HCT116 (cell line): ENCODE data around the gene LCN15. TPM values are rescaled to one million over a fixed set of nuclear protein-coding genes. Genes with fewer than 3 reads are reported as not detected.

ENCODE experiments used
- ATAC-seq: fragments of 200-7000 bp; cut with Tn5 transposase; 2 replicates; pipeline ENCODE4 v1.9.1; 2020; ENCODE audit warnings: mild to moderate bottlenecking, moderate library complexity
- BruUV-seq: library from RNA; stranded (reverse); fragments of 400-500 nt; replicated peaks from 2 replicates; lab custom pipeline; 2021; lab: Mats Ljungman, UMichigan
- CTCF ChIA-PET: fragments of 300-600 bp; sonication (Branson Sonifier 250); formaldehyde crosslinking; loops from one replicate; lab custom pipeline; 2021; ENCODE audit warnings: antibody characterized with exemption; lab: Charles Lee
- POLR2A ChIA-PET: fragments of 300-600, 350-600 bp; sonication (Branson Sonifier 250); formaldehyde crosslinking; loops from one replicate; lab custom pipeline; 2021; ENCODE audit warnings: antibody characterized with exemption; lab: Charles Lee
- RAD21 ChIA-PET, 2 experiments: fragments of 300-600 bp; sonication (Branson Sonifier 250); formaldehyde crosslinking; loops; one replicate each; lab custom pipeline; 2023; ENCODE audit warnings: low total read pairs in 2 of 2; ENCODE audit not compliant: uncharacterized antibody in 2 of 2, unreplicated experiment in 2 of 2, low non-redundant PET in 1 of 2; lab: Charles Lee
- DNase-seq: peaks from one replicate; pipeline ENCODE4 v3.0.0-alpha.2; 2010; ENCODE audit warnings: low read depth, low spot score
- H2AFZ ChIP-seq: fragments of 200-600 bp; shearing (Covaris generic), sonication (generic); 2 replicates; pipeline ENCODE4 v1.6.1; 2017; ENCODE audit warnings: low read depth, mixed run types, mixed read lengths, antibody characterized with exemption, low read length; ENCODE audit not compliant: poor library complexity, severe bottlenecking
- H3K27ac ChIP-seq: 2 replicates; pipeline ENCODE4 v1.5.1; 2012; ENCODE audit warnings: low read depth, low read length
- H3K27me3 ChIP-seq: fragments of 200-600 bp; sonication (generic); 2 replicates; pipeline ENCODE4 v1.6.1; 2016; ENCODE audit warnings: mixed run types, low read length, mixed read lengths; ENCODE audit not compliant: insufficient read depth
- H3K36me3 ChIP-seq, 2 experiments: fragments of 200-500 bp in 1 of 2; fragments of 200-600 bp in 1 of 2; sonication (Bioruptor generic) in 1 of 2; sonication (generic) in 1 of 2; 2 replicates each; pipeline versions ENCODE4 v1.5.1 to v1.6.1; 2014 to 2016; ENCODE audit warnings: low read length in 2 of 2, inconsistent platforms in 1 of 2, mixed read lengths in 1 of 2, mixed run types in 1 of 2; ENCODE audit not compliant: insufficient read depth in 2 of 2, control insufficient read depth in 1 of 2
- H3K4me1 ChIP-seq, 2 experiments: fragments of 200-600 bp in 1 of 2; sonication (generic) in 1 of 2; 2 replicates each; pipeline versions ENCODE4 v1.5.1 to v1.6.1; 2012 to 2017; ENCODE audit warnings: low read length in 2 of 2, inconsistent platforms in 1 of 2, mild to moderate bottlenecking in 1 of 2, mixed read lengths in 1 of 2, mixed run types in 1 of 2, moderate library complexity in 1 of 2; ENCODE audit not compliant: insufficient read depth in 2 of 2, control insufficient read depth in 1 of 2
- H3K4me2 ChIP-seq: fragments of 200-600 bp; sonication (generic); 2 replicates; pipeline ENCODE4 v1.6.1; 2017; ENCODE audit warnings: mixed run types, low read length, mixed read lengths
- H3K4me3 ChIP-seq, 2 experiments: fragments of 200-600 bp in 1 of 2; sonication (generic) in 1 of 2; replicated peaks in 1 of 2; 2 replicates each; pipeline ENCODE4 v1.5.1; 2011 to 2016; ENCODE audit warnings: low read length in 2 of 2, control low read depth in 1 of 2, low read depth in 1 of 2, mild to moderate bottlenecking in 1 of 2, mixed read lengths in 1 of 2, mixed run types in 1 of 2
- H3K79me2 ChIP-seq: fragments of 200-600 bp; sonication (generic); 2 replicates; pipeline ENCODE4 v1.6.1; 2017; ENCODE audit warnings: mild to moderate bottlenecking, mixed run types, low read length, moderate library complexity, mixed read lengths; ENCODE audit not compliant: insufficient read depth
- H3K9ac ChIP-seq: fragments of 200-600 bp; sonication (generic); 2 replicates; pipeline ENCODE4 v1.6.1; 2016; ENCODE audit warnings: low read length, mixed read lengths
- H3K9me2 ChIP-seq: fragments of 200-600 bp; sonication (generic), shearing (Covaris generic); 2 replicates; pipeline ENCODE4 v1.6.1; 2017; ENCODE audit warnings: mixed run types, mild to moderate bottlenecking, moderate library complexity; ENCODE audit not compliant: insufficient read depth
- H3K9me3 ChIP-seq, 2 experiments: fragments of 200-500 bp in 1 of 2; fragments of 200-600 bp in 1 of 2; sonication (Bioruptor generic) in 1 of 2; sonication (generic) in 1 of 2; 2 replicates each; pipeline ENCODE4 v1.6.1; 2014 to 2017; ENCODE audit warnings: low read length in 2 of 2, mixed read lengths in 2 of 2, inconsistent platforms in 1 of 2, low read depth in 1 of 2, mild to moderate bottlenecking in 1 of 2, mixed run types in 1 of 2, moderate library complexity in 1 of 2; ENCODE audit not compliant: control insufficient read depth in 1 of 2, insufficient read depth in 1 of 2
- H4K20me1 ChIP-seq: fragments of 200-600 bp; sonication (generic), shearing (Covaris generic); 2 replicates; pipeline ENCODE4 v1.6.1; 2017; ENCODE audit warnings: mixed run types, mild to moderate bottlenecking, moderate library complexity; ENCODE audit not compliant: insufficient read depth
- POLR2AphosphoS5 ChIP-seq: IDR thresholded peaks from 2 replicates; pipeline ENCODE4 v1.6.1; 2011; ENCODE audit warnings: mild to moderate bottlenecking, low read depth, low read length, moderate library complexity
- SP1 ChIP-seq: IDR thresholded peaks from 2 replicates; pipeline ENCODE4 v1.6.1; 2012; ENCODE audit warnings: low read depth
- SRF ChIP-seq: IDR thresholded peaks from 2 replicates; pipeline ENCODE4 v1.6.1; 2012; ENCODE audit warnings: low read depth
- intact Hi-C: fragments of 100-400 bp; cut with micrococcal nuclease; formaldehyde crosslinking; loops from 2 replicates; pipeline ENCODE4 v1.10.0; 2022
- total RNA-seq: library from RNA; stranded (reverse); gene quantifications from one replicate; pipeline ENCODE4 v1.2.1, GENCODE V29; 2021; ENCODE audit not compliant: unreplicated experiment
- TF ChIP-seq, protein P1 (sequence below): IDR thresholded peaks from 2 replicates; pipeline ENCODE4 v1.6.1; 2012; ENCODE audit warnings: low read depth
- TF ChIP-seq, protein P2 (sequence below): IDR thresholded peaks from 2 replicates; pipeline ENCODE4 v1.6.1; 2012
- TF ChIP-seq, protein P3 (sequence below): IDR thresholded peaks from 2 replicates; pipeline ENCODE4 v1.6.1; 2012
- TF ChIP-seq, protein P4 (sequence below), 3 experiments: fragments of 200-600 bp in 1 of 3; sonication (generic) in 1 of 3; IDR thresholded peaks in 2 of 3; conservative IDR thresholded peaks in 1 of 3; 2 replicates each; pipeline ENCODE4 v1.5.1; 2012 to 2017; ENCODE audit warnings: low read depth in 2 of 3, low read length in 2 of 3, antibody characterized with exemption in 1 of 3, borderline replicate concordance in 1 of 3, control low read depth in 1 of 3, mild to moderate bottlenecking in 1 of 3, mixed read lengths in 1 of 3, mixed run types in 1 of 3, moderate library complexity in 1 of 3; ENCODE audit not compliant: insufficient read depth in 1 of 3

Gene LCN15
- total RNA-seq, 1 experiment from 2014 or later: 0.76 TPM

DNA sequence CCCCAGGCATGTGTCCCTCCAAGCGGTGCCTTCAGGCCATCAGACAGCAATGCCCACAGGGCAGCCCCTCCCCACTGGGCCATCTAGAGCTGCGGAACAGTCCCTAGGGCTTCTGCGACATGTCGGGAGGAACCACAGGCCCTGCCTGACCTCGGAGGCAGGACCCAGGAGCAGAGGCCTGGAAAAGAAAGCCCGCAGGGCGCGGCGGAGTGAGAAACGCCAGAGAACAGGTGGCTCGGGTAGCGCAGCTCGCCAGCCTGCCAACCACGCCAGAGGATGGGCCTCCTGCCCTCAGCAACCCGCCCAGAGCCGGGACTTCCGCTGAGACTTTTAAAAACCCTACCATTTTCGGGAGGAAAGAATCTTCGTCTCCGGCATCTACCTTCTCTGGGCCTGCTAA, 7.0 kb downstream of the LCN15 start:
- no peaks in the 10 kb centered on the region for H3K36me3 ChIP-seq
- H2AFZ ChIP-seq: no peak overlapping the region
- TF ChIP-seq, protein P1, sequence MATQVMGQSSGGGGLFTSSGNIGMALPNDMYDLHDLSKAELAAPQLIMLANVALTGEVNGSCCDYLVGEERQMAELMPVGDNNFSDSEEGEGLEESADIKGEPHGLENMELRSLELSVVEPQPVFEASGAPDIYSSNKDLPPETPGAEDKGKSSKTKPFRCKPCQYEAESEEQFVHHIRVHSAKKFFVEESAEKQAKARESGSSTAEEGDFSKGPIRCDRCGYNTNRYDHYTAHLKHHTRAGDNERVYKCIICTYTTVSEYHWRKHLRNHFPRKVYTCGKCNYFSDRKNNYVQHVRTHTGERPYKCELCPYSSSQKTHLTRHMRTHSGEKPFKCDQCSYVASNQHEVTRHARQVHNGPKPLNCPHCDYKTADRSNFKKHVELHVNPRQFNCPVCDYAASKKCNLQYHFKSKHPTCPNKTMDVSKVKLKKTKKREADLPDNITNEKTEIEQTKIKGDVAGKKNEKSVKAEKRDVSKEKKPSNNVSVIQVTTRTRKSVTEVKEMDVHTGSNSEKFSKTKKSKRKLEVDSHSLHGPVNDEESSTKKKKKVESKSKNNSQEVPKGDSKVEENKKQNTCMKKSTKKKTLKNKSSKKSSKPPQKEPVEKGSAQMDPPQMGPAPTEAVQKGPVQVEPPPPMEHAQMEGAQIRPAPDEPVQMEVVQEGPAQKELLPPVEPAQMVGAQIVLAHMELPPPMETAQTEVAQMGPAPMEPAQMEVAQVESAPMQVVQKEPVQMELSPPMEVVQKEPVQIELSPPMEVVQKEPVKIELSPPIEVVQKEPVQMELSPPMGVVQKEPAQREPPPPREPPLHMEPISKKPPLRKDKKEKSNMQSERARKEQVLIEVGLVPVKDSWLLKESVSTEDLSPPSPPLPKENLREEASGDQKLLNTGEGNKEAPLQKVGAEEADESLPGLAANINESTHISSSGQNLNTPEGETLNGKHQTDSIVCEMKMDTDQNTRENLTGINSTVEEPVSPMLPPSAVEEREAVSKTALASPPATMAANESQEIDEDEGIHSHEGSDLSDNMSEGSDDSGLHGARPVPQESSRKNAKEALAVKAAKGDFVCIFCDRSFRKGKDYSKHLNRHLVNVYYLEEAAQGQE: no peak
- TF ChIP-seq, protein P2, sequence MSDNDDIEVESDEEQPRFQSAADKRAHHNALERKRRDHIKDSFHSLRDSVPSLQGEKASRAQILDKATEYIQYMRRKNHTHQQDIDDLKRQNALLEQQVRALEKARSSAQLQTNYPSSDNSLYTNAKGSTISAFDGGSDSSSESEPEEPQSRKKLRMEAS: no peak
- TF ChIP-seq, protein P3, sequence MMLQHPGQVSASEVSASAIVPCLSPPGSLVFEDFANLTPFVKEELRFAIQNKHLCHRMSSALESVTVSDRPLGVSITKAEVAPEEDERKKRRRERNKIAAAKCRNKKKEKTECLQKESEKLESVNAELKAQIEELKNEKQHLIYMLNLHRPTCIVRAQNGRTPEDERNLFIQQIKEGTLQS: no peak
- TF ChIP-seq SP1 (no peak), POLR2AphosphoS5 (no peak), SRF (no peak)
- TF ChIP-seq, protein P4, sequence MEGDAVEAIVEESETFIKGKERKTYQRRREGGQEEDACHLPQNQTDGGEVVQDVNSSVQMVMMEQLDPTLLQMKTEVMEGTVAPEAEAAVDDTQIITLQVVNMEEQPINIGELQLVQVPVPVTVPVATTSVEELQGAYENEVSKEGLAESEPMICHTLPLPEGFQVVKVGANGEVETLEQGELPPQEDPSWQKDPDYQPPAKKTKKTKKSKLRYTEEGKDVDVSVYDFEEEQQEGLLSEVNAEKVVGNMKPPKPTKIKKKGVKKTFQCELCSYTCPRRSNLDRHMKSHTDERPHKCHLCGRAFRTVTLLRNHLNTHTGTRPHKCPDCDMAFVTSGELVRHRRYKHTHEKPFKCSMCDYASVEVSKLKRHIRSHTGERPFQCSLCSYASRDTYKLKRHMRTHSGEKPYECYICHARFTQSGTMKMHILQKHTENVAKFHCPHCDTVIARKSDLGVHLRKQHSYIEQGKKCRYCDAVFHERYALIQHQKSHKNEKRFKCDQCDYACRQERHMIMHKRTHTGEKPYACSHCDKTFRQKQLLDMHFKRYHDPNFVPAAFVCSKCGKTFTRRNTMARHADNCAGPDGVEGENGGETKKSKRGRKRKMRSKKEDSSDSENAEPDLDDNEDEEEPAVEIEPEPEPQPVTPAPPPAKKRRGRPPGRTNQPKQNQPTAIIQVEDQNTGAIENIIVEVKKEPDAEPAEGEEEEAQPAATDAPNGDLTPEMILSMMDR (IDR thresholded peaks at IDR 0.05 in 2 of 3, conservative IDR thresholded peaks at IDR 0.05 in 1 of 3; ENCODE audit: borderline replicate concordance in 1 of 3, insufficient read depth in 1 of 3, low read depth in 2 of 3, low read length in 2 of 3): no peak
- H3K27ac ChIP-seq: no peak overlapping the region
- H4K20me1 ChIP-seq: no peaks in the 10 kb centered on the region
- H3K4me2 ChIP-seq: no peak overlapping the region
- no peaks in the 10 kb centered on the region for H3K27me3 ChIP-seq
- ChIA-PET CTCF (interaction anchor here (1.1 kb wide), 1 partner anchor 34 kb away, joined by 3 read pairs; no protein-coding TSS in a partner anchor), POLR2A (no interaction called here), RAD21 (no interaction called here)
- no peak overlapping the region for H3K4me3 ChIP-seq
- H3K9ac ChIP-seq: no peak overlapping the region
- H3K9me3 ChIP-seq: peaks cover under 1 to 10% of the 10 kb centered on the region in 2 experiments; a peak in 3 of 4 replicates
- no peak for DNase-seq
- ATAC-seq: no peak
- H3K79me2 ChIP-seq: no peaks in the 10 kb centered on the region
- H3K4me1 ChIP-seq: peaks cover 8 to 14% of the 10 kb centered on the region in 2 experiments; a peak in 3 of 4 replicates
- intact Hi-C loops: no loop called here
- BruUV-seq: no TSS peak
- H3K9me2 ChIP-seq: no peaks in the 10 kb centered on the region
